ENCODE results near the gene LEMD1. TPM values are rescaled to one million over a fixed set of nuclear protein-coding genes. Genes with fewer than 3 reads are reported as not detected.

The LEMD1 gene
- total RNA-seq, 1 experiment from 2014 or later: 17.2 TPM

GRCh38 chr1:205374210-205375078, 47.4 kb downstream of the LEMD1 start:
- intact Hi-C loops (cut with micrococcal nuclease; ENCODE audit: unreplicated experiment): no loop called here
- CTCF ChIA-PET: interaction anchor here (0.8 to 2.9 kb wide), 2 partner anchors 21 to 51 kb away, joined by 3 to 9 read pairs; no protein-coding TSS in a partner anchor
- no peaks in the 10 kb centered on the region for H3K36me3 Mint-ChIP-seq (ENCODE audit: insufficient read depth, unreplicated experiment)
- no peak overlapping the region for H3K4me3 Mint-ChIP-seq (ENCODE audit: low read depth, unreplicated experiment)
- H3K27me3 Mint-ChIP-seq (ENCODE audit: unreplicated experiment): peaks cover 85% of the 10 kb centered on the region
- DNase-seq: no peak
- H3K4me1 Mint-ChIP-seq (ENCODE audit: low read depth, unreplicated experiment): peaks cover 29% of the 10 kb centered on the region
- BruUV-seq (replicated peaks): no TSS peak
- no peak overlapping the region for H3K27ac Mint-ChIP-seq (ENCODE audit: unreplicated experiment)
- no peaks in the 10 kb centered on the region for H3K9me3 Mint-ChIP-seq (ENCODE audit: low read depth, unreplicated experiment)
- no peak for TF ChIP-seq CTCF (IDR thresholded peaks at IDR 0.05; ENCODE audit: unreplicated experiment)

GRCh38 chr1:205373798-205374175, 48.1 kb downstream of the LEMD1 start:
- peaks cover 79% of the 10 kb centered on the region for H3K27me3 Mint-ChIP-seq (ENCODE audit: unreplicated experiment)
- CTCF ChIA-PET: interaction anchor here (2.9 kb wide), 1 partner anchor 20 kb away, joined by 9 read pairs; no protein-coding TSS in a partner anchor
- peaks cover 29% of the 10 kb centered on the region for H3K4me1 Mint-ChIP-seq (ENCODE audit: low read depth, unreplicated experiment)
- no peak overlapping the region for H3K27ac Mint-ChIP-seq (ENCODE audit: unreplicated experiment)
- intact Hi-C loops (cut with micrococcal nuclease; ENCODE audit: unreplicated experiment): no loop called here
- H3K36me3 Mint-ChIP-seq (ENCODE audit: insufficient read depth, unreplicated experiment): no peaks in the 10 kb centered on the region
- no peak for DNase-seq
- BruUV-seq (replicated peaks): no TSS peak
- TF ChIP-seq CTCF (IDR thresholded peaks at IDR 0.05; ENCODE audit: unreplicated experiment): no peak
- H3K4me3 Mint-ChIP-seq (ENCODE audit: low read depth, unreplicated experiment): no peak overlapping the region
- no peaks in the 10 kb centered on the region for H3K9me3 Mint-ChIP-seq (ENCODE audit: low read depth, unreplicated experiment)

- H3K4me1 Mint-ChIP-seq (ENCODE audit: low read depth, unreplicated experiment): peaks cover 29% of the 10 kb centered on the region
- TF ChIP-seq CTCF (IDR thresholded peaks at IDR 0.05; ENCODE audit: unreplicated experiment): no peak
- H3K27me3 Mint-ChIP-seq (ENCODE audit: unreplicated experiment): peaks cover 73% of the 10 kb centered on the region
- no peaks in the 10 kb centered on the region for H3K36me3 Mint-ChIP-seq (ENCODE audit: insufficient read depth, unreplicated experiment)
- no peaks in the 10 kb centered on the region for H3K9me3 Mint-ChIP-seq (ENCODE audit: low read depth, unreplicated experiment)
- H3K27ac Mint-ChIP-seq (ENCODE audit: unreplicated experiment): no peak overlapping the region
- no peak overlapping the region for H3K4me3 Mint-ChIP-seq (ENCODE audit: low read depth, unreplicated experiment)
- intact Hi-C loops (cut with micrococcal nuclease; ENCODE audit: unreplicated experiment): no loop called here
- CTCF ChIA-PET: interaction anchor here (0.7 kb wide), 1 partner anchor 8 kb away, joined by 4 read pairs; no protein-coding TSS in a partner anchor
- DNase-seq: no peak
- BruUV-seq (replicated peaks): no TSS peak
Observed at GRCh38 chr1:205373022-205373797, 48.6 kb downstream of the LEMD1 start.

GRCh38 chr1:205371871-205372660, 49.8 kb downstream of the LEMD1 start:
- CTCF ChIA-PET: no interaction called here
- H3K4me3 Mint-ChIP-seq (ENCODE audit: low read depth, unreplicated experiment): no peak overlapping the region
- intact Hi-C loops (cut with micrococcal nuclease; ENCODE audit: unreplicated experiment): no loop called here
- no peaks in the 10 kb centered on the region for H3K36me3 Mint-ChIP-seq (ENCODE audit: insufficient read depth, unreplicated experiment)
- no peak for TF ChIP-seq CTCF (IDR thresholded peaks at IDR 0.05; ENCODE audit: unreplicated experiment)
- peaks cover 71% of the 10 kb centered on the region for H3K27me3 Mint-ChIP-seq (ENCODE audit: unreplicated experiment)
- no TSS peak for BruUV-seq (replicated peaks)
- no peaks in the 10 kb centered on the region for H3K9me3 Mint-ChIP-seq (ENCODE audit: low read depth, unreplicated experiment)
- H3K27ac Mint-ChIP-seq (ENCODE audit: unreplicated experiment): no peak overlapping the region
- no peak for DNase-seq
- H3K4me1 Mint-ChIP-seq (ENCODE audit: low read depth, unreplicated experiment): peaks cover 28% of the 10 kb centered on the region

All from Calu3 (cell line).